ENCODE data around the gene RNF19B.

Gene RNF19B

DNA sequence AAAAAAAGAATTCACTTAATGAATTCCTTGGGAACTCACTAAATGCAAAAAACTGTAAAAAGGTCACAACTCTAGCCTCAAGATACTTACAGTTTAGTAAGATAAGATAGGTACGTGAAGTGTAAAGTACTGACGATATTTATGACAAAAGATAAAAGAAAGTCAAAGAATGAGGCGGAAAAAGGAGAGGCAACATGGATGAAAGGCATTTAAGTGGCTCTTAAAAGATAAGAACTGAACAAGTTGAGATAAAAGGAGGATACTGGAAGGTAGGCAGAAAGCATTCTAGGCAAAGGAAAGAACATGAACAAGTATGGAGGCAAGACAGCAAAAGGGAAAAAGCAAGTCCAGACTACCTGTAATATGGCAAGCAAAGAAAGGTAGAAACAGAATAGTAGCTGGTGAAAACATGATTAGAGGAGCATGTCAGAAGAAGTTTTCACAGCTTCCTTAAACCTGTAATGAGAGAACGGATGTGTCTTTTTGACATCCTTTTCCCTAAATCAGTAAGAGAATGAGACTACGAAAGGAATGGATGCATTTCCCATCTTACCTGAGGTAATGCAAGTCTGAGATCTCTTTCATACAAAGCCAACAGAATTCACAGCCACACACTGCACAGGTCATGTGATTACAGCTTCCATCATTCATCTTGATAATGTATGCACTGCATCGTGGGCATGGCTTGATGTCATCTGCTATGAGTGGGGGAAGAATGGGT lies 16.8 kb downstream of the RNF19B start:
- Histone ChIP-seq H3K27ac (ENCODE audit: low read depth, low read length) (no peak overlapping the region), H3K36me3 (ENCODE audit: insufficient read depth, low read length) (peaks cover 46% of the 10 kb centered on the region), H3K27me3 (ENCODE audit: insufficient read depth, low read length) (no peaks in the 10 kb centered on the region), H3K4me1 (ENCODE audit: insufficient read depth, low read length) (no peaks in the 10 kb centered on the region), H3K4me3 (ENCODE audit: low read length) (no peak overlapping the region), H3K9me3 (ENCODE audit: insufficient read depth, low read depth, low read length) (no peaks in the 10 kb centered on the region), H3K9ac (ENCODE audit: low read depth, low read length) (no peak overlapping the region)
- WGBS: 87% methylated on average over 5 of the region's 6 CpGs

DNA sequence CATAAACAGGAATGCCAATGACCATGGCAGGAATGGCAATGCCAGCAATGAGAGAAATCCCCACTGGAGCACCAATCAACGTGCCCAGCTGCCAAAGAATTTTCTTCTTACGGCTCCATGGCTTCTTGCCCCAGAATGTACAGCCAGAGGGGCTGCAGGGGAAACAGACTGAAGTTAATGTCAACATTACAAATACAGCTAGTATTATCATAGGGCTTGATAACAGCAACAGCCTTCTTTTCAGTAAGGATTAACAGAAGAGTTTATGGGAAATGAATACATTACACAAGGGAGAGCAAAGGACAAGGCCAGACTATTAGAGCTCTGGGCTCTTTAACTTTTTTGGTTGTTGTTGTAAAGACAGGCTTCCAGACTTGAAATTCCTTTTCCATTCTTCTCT lies 18.2 kb downstream of the RNF19B start:
- Histone ChIP-seq H3K27me3 (ENCODE audit: insufficient read depth, low read length) (no peaks in the 10 kb centered on the region), H3K9ac (ENCODE audit: low read depth, low read length) (no peak overlapping the region), H3K27ac (ENCODE audit: low read depth, low read length) (no peak overlapping the region), H3K9me3 (ENCODE audit: insufficient read depth, low read depth, low read length) (no peaks in the 10 kb centered on the region), H3K4me1 (ENCODE audit: insufficient read depth, low read length) (no peaks in the 10 kb centered on the region), H3K4me3 (ENCODE audit: low read length) (no peak overlapping the region), H3K36me3 (ENCODE audit: insufficient read depth, low read length) (peaks cover 56% of the 10 kb centered on the region)
- 99% methylated on average over 2 of the region's 2 CpGs for WGBS

DNA sequence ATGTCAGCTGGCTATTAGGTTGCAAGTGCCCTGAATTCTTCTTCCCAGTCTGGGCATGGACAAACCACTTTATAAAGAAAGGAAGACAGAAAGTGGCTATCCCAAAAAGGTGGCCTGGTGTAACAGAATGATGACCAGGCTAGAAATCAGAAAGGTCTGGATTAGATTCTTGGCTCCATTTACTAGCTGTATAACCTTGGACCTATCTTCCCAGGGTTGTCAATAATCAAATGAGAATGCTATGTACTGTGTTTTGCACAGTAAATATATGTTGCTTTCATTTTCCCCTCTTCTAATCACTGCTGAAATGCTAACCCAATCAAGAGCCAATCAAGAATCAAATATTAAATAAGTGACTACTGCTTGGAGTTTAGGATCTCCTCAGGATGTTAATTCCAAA lies 20.4 kb downstream of the RNF19B start:
- peaks cover 63% of the 10 kb centered on the region for H3K36me3 ChIP-seq (ENCODE audit: insufficient read depth, low read length)
- no peaks in the 10 kb centered on the region for H3K9me3 ChIP-seq (ENCODE audit: insufficient read depth, low read depth, low read length)
- no peak overlapping the region for H3K9ac ChIP-seq (ENCODE audit: low read depth, low read length)
- H3K27me3 ChIP-seq (ENCODE audit: insufficient read depth, low read length): no peaks in the 10 kb centered on the region
- H3K27ac ChIP-seq (ENCODE audit: low read depth, low read length): no peak overlapping the region
- H3K4me3 ChIP-seq (ENCODE audit: low read length): no peak overlapping the region
- no peaks in the 10 kb centered on the region for H3K4me1 ChIP-seq (ENCODE audit: insufficient read depth, low read length)

DNA sequence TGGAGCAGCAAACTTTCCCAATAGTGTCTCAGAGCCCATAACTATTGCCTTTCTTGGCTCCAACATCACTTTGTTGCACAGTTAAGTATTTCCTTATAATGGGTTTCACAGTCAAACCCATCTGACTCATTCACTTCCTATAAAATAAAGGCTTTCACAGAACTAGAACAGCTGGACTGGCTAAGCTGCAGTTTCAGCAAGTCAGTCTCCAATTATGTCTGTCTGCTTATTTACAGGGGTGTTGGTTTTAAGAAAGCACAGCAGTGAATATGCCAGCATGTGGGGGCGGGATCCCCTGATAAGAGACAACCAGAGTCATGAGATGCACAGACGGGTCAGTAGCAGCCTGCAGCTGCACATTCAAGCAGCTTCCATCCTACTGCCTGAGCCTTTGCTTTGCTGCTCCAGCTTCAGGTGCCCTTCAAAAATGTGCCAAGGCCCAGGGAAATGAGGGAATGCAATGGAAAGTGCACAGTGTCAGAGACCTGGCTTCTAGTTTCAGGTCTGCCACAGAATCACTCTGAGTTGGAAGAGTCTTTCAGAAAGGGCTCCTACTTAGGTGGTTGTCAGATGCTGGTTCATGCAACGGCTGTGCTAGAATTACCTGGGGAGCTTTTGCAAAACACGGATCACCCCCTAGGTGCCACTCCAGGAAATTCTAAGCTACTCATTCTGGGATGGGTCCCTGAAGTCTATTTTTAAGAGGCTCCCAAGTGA lies 24.8 kb downstream of the RNF19B start:
- no peaks in the 10 kb centered on the region for H3K9me3 ChIP-seq (ENCODE audit: insufficient read depth, low read depth, low read length)
- no peak overlapping the region for H3K9ac ChIP-seq (ENCODE audit: low read depth, low read length)
- H3K27me3 ChIP-seq (ENCODE audit: insufficient read depth, low read length): no peaks in the 10 kb centered on the region
- no peak overlapping the region for H3K4me3 ChIP-seq (ENCODE audit: low read length)
- no peak overlapping the region for H3K27ac ChIP-seq (ENCODE audit: low read depth, low read length)
- 93% methylated on average over 4 of the region's 4 CpGs for WGBS
- no peaks in the 10 kb centered on the region for H3K4me1 ChIP-seq (ENCODE audit: insufficient read depth, low read length)
- peaks cover 60% of the 10 kb centered on the region for H3K36me3 ChIP-seq (ENCODE audit: insufficient read depth, low read length)

DNA sequence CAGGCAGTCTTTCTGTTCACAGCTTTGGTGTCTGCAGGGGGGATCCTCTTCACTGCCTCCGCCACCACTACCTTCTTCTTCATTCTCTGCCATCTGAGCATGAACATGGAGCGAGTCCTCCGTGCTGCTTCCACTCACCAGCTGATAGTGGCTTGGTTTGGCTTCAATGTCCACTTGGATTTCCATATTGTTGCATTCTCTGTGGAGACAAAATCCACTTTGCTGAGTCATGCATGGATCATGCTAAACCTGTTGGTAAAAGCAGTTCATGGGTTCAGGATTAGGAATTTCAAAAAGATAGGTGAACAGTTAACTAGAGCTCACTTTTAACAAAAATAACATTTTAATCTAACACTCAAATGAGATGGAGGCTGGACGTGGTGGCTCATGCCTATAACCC lies 27.5 kb downstream of the RNF19B start:
- Histone ChIP-seq H3K27ac (ENCODE audit: low read depth, low read length) (no peak overlapping the region), H3K36me3 (ENCODE audit: insufficient read depth, low read length) (peaks cover 38% of the 10 kb centered on the region), H3K9me3 (ENCODE audit: insufficient read depth, low read depth, low read length) (no peaks in the 10 kb centered on the region), H3K4me1 (ENCODE audit: insufficient read depth, low read length) (peaks cover 8% of the 10 kb centered on the region; the same call in 1 of the 2 replicates), H3K27me3 (ENCODE audit: insufficient read depth, low read length) (no peaks in the 10 kb centered on the region), H3K4me3 (ENCODE audit: low read length) (no peak overlapping the region), H3K9ac (ENCODE audit: low read depth, low read length) (no peak overlapping the region)
- 97% methylated on average over 4 of the region's 4 CpGs for WGBS

DNA sequence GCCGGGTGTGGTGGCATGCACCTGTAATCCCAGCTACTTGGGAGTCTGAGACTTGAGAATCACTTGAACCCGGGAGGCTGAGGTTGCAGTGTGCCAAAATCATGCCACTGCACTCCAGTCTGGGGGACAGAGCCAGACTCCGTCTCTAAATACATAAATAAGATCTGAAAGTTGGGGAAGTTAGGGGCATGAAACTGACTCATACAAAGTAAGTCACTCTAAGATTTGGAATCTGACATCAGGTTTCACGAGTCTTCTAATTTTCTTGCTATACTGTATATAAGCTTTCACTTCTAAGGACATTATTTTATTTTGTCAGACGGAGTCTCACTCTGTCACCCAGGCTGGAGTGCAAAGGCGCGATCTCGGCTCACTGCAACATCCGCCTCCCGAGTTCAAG lies 30.1 kb downstream of the RNF19B start:
- H3K27ac ChIP-seq (ENCODE audit: low read depth, low read length): no peak overlapping the region
- no peaks in the 10 kb centered on the region for H3K9me3 ChIP-seq (ENCODE audit: insufficient read depth, low read depth, low read length)
- H3K36me3 ChIP-seq (ENCODE audit: insufficient read depth, low read length): peaks cover 26% of the 10 kb centered on the region
- H3K27me3 ChIP-seq (ENCODE audit: insufficient read depth, low read length): no peaks in the 10 kb centered on the region; the same call in 1 of the 2 replicates
- H3K4me3 ChIP-seq (ENCODE audit: low read length): no peak overlapping the region
- peaks cover 8% of the 10 kb centered on the region; the same call in 1 of the 2 replicates for H3K4me1 ChIP-seq (ENCODE audit: insufficient read depth, low read length)
- no peak overlapping the region for H3K9ac ChIP-seq (ENCODE audit: low read depth, low read length)
- 94% methylated on average over 10 of the region's 10 CpGs for WGBS

DNA sequence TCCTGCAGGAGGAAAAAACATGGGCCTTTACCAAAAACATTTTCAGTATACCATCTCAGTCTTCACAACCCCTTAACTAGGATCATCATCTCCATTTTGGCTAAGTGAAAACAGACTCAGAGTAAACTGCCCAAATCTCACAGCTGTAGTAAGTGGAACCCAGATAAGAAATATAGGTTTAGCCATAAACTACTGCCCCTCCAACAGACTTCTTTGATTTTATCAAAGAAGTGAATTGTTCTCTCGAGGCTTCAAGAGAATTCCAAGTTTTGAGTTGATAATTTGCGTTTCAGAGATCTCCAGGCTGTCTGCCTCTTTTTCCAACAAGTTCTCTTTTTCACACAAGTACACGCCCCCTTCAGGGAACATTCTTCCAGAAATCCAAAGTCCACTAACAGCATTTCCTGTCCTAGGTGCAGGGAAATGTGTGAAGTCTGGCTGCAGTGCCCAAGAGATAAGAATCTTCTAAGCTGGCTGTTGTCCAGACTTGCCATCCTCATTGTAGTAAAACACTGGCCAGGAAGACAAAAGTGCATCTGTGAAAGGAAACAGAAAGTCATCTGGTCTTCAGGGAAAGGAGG lies 30.8 kb downstream of the RNF19B start:
- Histone ChIP-seq H3K36me3 (ENCODE audit: insufficient read depth, low read length) (peaks cover 26% of the 10 kb centered on the region), H3K27ac (ENCODE audit: low read depth, low read length) (peak overlapping the region; percentile 67; the same call in 1 of the 2 replicates)

DNA sequence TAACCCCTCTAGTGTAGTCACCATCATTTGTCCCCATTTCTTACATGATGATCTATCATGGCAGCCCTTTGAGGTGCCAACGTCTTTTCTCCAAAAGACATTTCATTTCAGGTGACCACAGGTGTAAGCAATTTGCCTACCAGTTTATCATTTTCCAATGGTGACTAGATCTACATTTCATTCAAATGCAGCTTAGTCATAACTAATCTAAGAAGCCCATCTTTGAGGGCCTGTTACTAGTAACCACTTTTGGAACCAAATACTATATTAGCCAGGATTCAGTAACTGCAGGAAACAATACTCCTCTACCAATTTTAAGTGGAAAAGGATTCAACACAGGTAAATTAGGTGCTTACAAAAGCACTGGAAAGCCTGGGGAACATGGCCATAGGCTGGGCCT lies 32.8 kb downstream of the RNF19B start:
- H3K36me3 ChIP-seq (ENCODE audit: insufficient read depth, low read length): peaks cover 14% of the 10 kb centered on the region
- 89% methylated on average over 1 of the region's 1 CpG for WGBS

More for the DNA sequence above, 30.8 kb downstream of the RNF19B start:
- Histone ChIP-seq H3K9me3 (ENCODE audit: insufficient read depth, low read depth, low read length) (no peaks in the 10 kb centered on the region), H3K4me3 (ENCODE audit: low read length) (no peak overlapping the region), H3K4me1 (ENCODE audit: insufficient read depth, low read length) (peaks cover 8% of the 10 kb centered on the region; the same call in 1 of the 2 replicates), H3K27me3 (ENCODE audit: insufficient read depth, low read length) (peaks cover 7% of the 10 kb centered on the region), H3K9ac (ENCODE audit: low read depth, low read length) (no peak overlapping the region)
- 76% methylated on average over 3 of the region's 3 CpGs for WGBS

DNA sequence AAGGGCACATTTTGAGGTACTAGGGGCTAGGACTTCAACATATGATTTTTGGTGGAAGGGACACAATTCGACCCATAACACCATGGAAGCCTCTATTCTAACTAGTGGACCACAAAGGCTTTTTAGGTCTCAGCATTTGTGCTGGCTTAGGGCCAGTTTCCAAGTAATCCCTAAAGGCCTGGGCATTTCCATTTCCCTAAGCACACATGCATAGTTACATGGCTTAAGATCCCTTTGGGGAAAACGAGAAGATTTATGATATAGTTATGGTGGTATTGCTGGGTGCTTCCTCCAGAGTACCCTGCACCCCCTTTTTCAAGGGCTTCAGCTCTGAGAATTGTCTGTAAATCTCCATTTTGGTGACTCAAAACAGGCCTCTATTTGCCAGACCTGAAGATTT lies 35.2 kb downstream of the RNF19B start:
- H3K27ac ChIP-seq (ENCODE audit: low read depth, low read length): no peak overlapping the region
- no peak overlapping the region for H3K4me3 ChIP-seq (ENCODE audit: low read length)
- no peaks in the 10 kb centered on the region for H3K9me3 ChIP-seq (ENCODE audit: insufficient read depth, low read depth, low read length)
- no peak overlapping the region for H3K9ac ChIP-seq (ENCODE audit: low read depth, low read length)
- peaks cover 52% of the 10 kb centered on the region for H3K27me3 ChIP-seq (ENCODE audit: insufficient read depth, low read length)
- H3K36me3 ChIP-seq (ENCODE audit: insufficient read depth, low read length): no peaks in the 10 kb centered on the region
- H3K4me1 ChIP-seq (ENCODE audit: insufficient read depth, low read length): peaks cover 15% of the 10 kb centered on the region
- 92% methylated on average over 2 of the region's 2 CpGs for whole genome bisulfite sequencing

More for the DNA sequence above, 32.8 kb downstream of the RNF19B start:
- Histone ChIP-seq H3K9me3 (ENCODE audit: insufficient read depth, low read depth, low read length) (no peaks in the 10 kb centered on the region), H3K4me1 (ENCODE audit: insufficient read depth, low read length) (peaks cover 11% of the 10 kb centered on the region; the same call in 1 of the 2 replicates), H3K27ac (ENCODE audit: low read depth, low read length) (no peak overlapping the region), H3K27me3 (ENCODE audit: insufficient read depth, low read length) (peaks cover 28% of the 10 kb centered on the region), H3K9ac (ENCODE audit: low read depth, low read length) (no peak overlapping the region), H3K4me3 (ENCODE audit: low read length) (no peak overlapping the region)

DNA sequence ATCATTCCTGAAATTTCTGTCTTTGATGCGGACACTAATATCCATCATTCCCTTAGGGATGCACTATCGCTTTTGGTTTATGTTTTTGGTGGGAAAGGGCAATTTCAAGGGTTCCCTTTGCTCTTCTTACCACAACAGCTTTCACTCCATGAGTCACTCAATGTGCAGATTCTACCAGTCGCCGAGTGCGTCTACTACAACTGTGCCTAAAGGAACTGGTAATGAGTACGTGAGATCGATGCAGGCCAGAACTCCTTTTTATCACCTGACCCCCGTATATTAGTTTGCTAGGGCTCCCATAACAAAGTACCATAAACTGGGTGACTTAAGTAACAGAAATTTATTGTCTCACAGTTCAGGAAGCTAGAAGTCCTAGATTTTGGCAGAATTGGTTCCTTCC lies 35.9 kb downstream of the RNF19B start:
- no peaks in the 10 kb centered on the region for H3K9me3 ChIP-seq (ENCODE audit: insufficient read depth, low read depth, low read length)
- no peak overlapping the region for H3K9ac ChIP-seq (ENCODE audit: low read depth, low read length)
- H3K4me1 ChIP-seq (ENCODE audit: insufficient read depth, low read length): peaks cover 9% of the 10 kb centered on the region
- no peak overlapping the region for H3K4me3 ChIP-seq (ENCODE audit: low read length)
- H3K36me3 ChIP-seq (ENCODE audit: insufficient read depth, low read length): no peaks in the 10 kb centered on the region
- no peak overlapping the region for H3K27ac ChIP-seq (ENCODE audit: low read depth, low read length)
- whole genome bisulfite sequencing: 91% methylated on average over 7 of the region's 8 CpGs
- H3K27me3 ChIP-seq (ENCODE audit: insufficient read depth, low read length): peaks cover 58% of the 10 kb centered on the region

DNA sequence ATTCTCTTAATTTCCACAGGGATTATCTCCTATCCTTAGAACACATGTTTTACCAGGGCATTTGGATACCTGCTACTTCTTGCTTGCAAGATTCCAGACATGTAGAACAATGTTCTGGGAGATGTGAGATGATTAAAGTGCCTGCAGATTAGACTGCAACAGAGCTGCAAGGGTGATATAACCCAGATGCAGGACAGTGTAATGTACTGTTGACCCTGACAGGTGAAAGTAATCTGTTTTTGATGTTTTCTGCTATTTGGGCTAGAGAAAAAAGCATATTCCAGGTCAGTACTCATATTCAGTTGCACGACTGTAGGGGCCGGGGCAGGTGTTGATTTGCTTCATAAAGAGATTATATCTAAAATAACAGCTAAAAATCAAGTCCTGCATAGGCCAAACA lies 36.3 kb downstream of the RNF19B start:
- Histone ChIP-seq H3K9ac (ENCODE audit: low read depth, low read length) (no peak overlapping the region), H3K4me1 (ENCODE audit: insufficient read depth, low read length) (peaks cover 7% of the 10 kb centered on the region; the same call in 1 of the 2 replicates), H3K27ac (ENCODE audit: low read depth, low read length) (no peak overlapping the region), H3K4me3 (ENCODE audit: low read length) (no peak overlapping the region), H3K9me3 (ENCODE audit: insufficient read depth, low read depth, low read length) (no peaks in the 10 kb centered on the region), H3K36me3 (ENCODE audit: insufficient read depth, low read length) (no peaks in the 10 kb centered on the region), H3K27me3 (ENCODE audit: insufficient read depth, low read length) (peaks cover 62% of the 10 kb centered on the region)
- 83% methylated on average over 2 of the region's 2 CpGs for WGBS
